Osteocyte (in vitro differentiated cells): ENCODE data around the gene TEX11. TPM values are rescaled to one million over a fixed set of nuclear protein-coding genes. Genes with fewer than 3 reads are reported as not detected.
"Not testable (repeated sequence)": the region's sequence is repeated elsewhere in the genome, so short reads cannot be mapped to it uniquely, and the experiment has no call there.

Source experiments
- DNase-seq: peaks from one replicate; pipeline ENCODE4 v3.0.0; 2021; ENCODE audit warnings: mixed read lengths; ENCODE audit not compliant: unreplicated experiment; ENCODE audit errors: extremely low spot score
- H3K27ac Mint-ChIP-seq: one replicate; pipeline ENCODE4 v1.8.0; 2021; ENCODE audit warnings: mild to moderate bottlenecking, mixed read lengths; ENCODE audit not compliant: unreplicated experiment
- H3K27me3 Mint-ChIP-seq: one replicate; pipeline ENCODE4 v1.8.0; 2021; ENCODE audit warnings: mixed read lengths; ENCODE audit not compliant: unreplicated experiment
- H3K36me3 Mint-ChIP-seq: one replicate; pipeline ENCODE4 v1.8.0; 2021; ENCODE audit warnings: mixed read lengths; ENCODE audit not compliant: unreplicated experiment
- H3K4me1 Mint-ChIP-seq: one replicate; pipeline ENCODE4 v1.8.0; 2021; ENCODE audit warnings: mixed read lengths; ENCODE audit not compliant: unreplicated experiment
- H3K4me3 Mint-ChIP-seq: one replicate; pipeline ENCODE4 v1.8.0; 2021; ENCODE audit warnings: mild to moderate bottlenecking, moderate library complexity, mixed read lengths; ENCODE audit not compliant: unreplicated experiment
- H3K9me3 Mint-ChIP-seq: one replicate; pipeline ENCODE4 v1.8.0; 2021; ENCODE audit warnings: mixed read lengths; ENCODE audit not compliant: unreplicated experiment
- CTCF ChIP-seq: fragments of 200-600 bp; sonication (generic); IDR thresholded peaks from 2 replicates; pipeline ENCODE4 v1.5.0; 2021; ENCODE audit warnings: antibody characterized with exemption, mild to moderate bottlenecking, moderate library complexity
- total RNA-seq: library from RNA; stranded (reverse); gene quantifications from 2 replicates; pipeline ENCODE4 v1.2.1, GENCODE V29; 2021

Gene TEX11
- total RNA-seq, 1 donor from 2014 or later: not detected

- TF ChIP-seq CTCF: no peak
- H3K9me3 Mint-ChIP-seq: no peaks in the 10 kb centered on the region
- no peaks in the 10 kb centered on the region for H3K4me1 Mint-ChIP-seq
- H3K27ac Mint-ChIP-seq: no peak overlapping the region
- no peak for DNase-seq
- H3K4me3 Mint-ChIP-seq: no peak overlapping the region
- H3K27me3 Mint-ChIP-seq: no peaks in the 10 kb centered on the region
- H3K36me3 Mint-ChIP-seq: no peaks in the 10 kb centered on the region
Observed at GRCh38 chrX:70720721-70721120, 187.8 kb downstream of the TEX11 start.

DNA sequence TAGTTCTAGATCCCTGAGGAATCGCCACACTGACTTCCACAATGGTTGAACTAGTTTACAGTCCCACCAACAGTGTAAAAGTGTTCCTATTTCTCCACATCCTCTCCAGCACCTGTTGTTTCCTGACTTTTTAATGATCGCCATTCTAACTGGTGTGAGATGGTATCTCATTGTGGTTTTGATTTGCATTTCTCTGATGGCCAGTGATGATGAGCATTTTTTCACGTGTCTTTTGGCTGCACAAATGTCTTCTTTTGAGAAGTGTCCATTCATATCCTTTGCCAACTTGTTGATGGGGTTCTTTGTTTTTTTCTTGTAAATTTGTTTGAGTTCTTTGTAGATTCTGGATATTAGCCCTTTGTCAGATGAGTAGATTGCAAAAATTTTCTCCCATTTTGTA is 197.2 kb downstream of the TEX11 start:
- DNase-seq, H3K27ac Mint-ChIP-seq, H3K27me3 Mint-ChIP-seq, H3K36me3 Mint-ChIP-seq, H3K4me3 Mint-ChIP-seq, H3K4me1 Mint-ChIP-seq: not testable (repeated sequence)
- peaks cover 15% of the 10 kb centered on the region for H3K9me3 Mint-ChIP-seq

- Mint-ChIP-seq H3K27ac (no peak overlapping the region), H3K9me3 (peaks cover 9% of the 10 kb centered on the region), H3K27me3 (no peaks in the 10 kb centered on the region), H3K36me3 (no peaks in the 10 kb centered on the region), H3K4me3 (no peak overlapping the region), H3K4me1 (no peaks in the 10 kb centered on the region)
- TF ChIP-seq CTCF: no peak
- DNase-seq: no peak
Observed at GRCh38 chrX:70694339-70695122, 214.0 kb downstream of the TEX11 start.

GRCh38 chrX:70679455-70679854 is 229.1 kb downstream of the TEX11 start:
- H3K4me3 Mint-ChIP-seq, H3K36me3 Mint-ChIP-seq, H3K9me3 Mint-ChIP-seq, H3K4me1 Mint-ChIP-seq, H3K27ac Mint-ChIP-seq, DNase-seq, H3K27me3 Mint-ChIP-seq: not testable (repeated sequence)

DNA sequence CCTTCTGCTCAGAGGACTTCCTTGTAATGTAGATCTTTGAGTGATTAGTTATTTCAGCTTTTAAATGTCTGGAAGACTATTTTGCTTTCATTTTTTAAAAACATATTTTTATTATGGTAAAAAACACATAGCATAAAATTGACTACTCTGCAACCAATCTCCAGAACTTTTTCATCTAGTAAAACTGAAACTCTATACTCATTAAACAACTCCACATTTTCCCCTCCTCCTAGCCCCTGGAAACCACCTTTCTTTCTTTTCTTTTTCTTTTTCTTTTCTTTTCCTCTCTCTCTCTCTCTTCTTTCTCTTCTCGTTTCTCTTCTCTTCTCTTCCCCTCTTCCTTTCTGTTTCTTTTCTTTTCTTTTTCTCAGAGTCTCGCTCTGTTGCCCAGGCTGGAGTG is 233.2 kb downstream of the TEX11 start:
- H3K9me3 Mint-ChIP-seq: peaks cover 6% of the 10 kb centered on the region
- H3K36me3 Mint-ChIP-seq: no peaks in the 10 kb centered on the region
- no peaks in the 10 kb centered on the region for H3K27me3 Mint-ChIP-seq
- no peak for TF ChIP-seq CTCF
- no peak for DNase-seq
- H3K27ac Mint-ChIP-seq: no peak overlapping the region
- no peaks in the 10 kb centered on the region for H3K4me1 Mint-ChIP-seq
- H3K4me3 Mint-ChIP-seq: no peak overlapping the region

- TF ChIP-seq CTCF: no peak
- no peaks in the 10 kb centered on the region for H3K27me3 Mint-ChIP-seq
- no peaks in the 10 kb centered on the region for H3K4me1 Mint-ChIP-seq
- H3K27ac Mint-ChIP-seq: no peak overlapping the region
- H3K9me3 Mint-ChIP-seq: peaks cover 6% of the 10 kb centered on the region
- no peak for DNase-seq
- no peaks in the 10 kb centered on the region for H3K36me3 Mint-ChIP-seq
- no peak overlapping the region for H3K4me3 Mint-ChIP-seq
Observed at GRCh38 chrX:70672326-70672725, 236.2 kb downstream of the TEX11 start.
